IMR-90 (cell line): ENCODE data around the gene EHMT1. TPM values are rescaled to one million over a fixed set of nuclear protein-coding genes. Genes with fewer than 3 reads are reported as not detected.

Source experiments
- ATAC-seq: fragments of 200-7000 bp; cut with Tn5 transposase; 2 replicates; pipeline ENCODE4 v1.9.1; 2020; ENCODE audit warnings: low read depth, mild to moderate bottlenecking, moderate library complexity
- BruUV-seq: library from RNA; stranded (reverse); fragments of 400-500 nt; replicated peaks from 2 replicates; lab custom pipeline; 2021; lab: Mats Ljungman, UMichigan
- CTCF ChIA-PET: fragments of 300-600 bp; formaldehyde crosslinking; extraction: SDS; loops from one replicate; lab custom pipeline; 2021; ENCODE audit warnings: antibody characterized with exemption; lab: Yijun Ruan, JAX
- POLR2A ChIA-PET: fragments of 300-600 bp; sonication (Branson Sonifier 250); formaldehyde crosslinking; loops from one replicate; lab custom pipeline; 2022; ENCODE audit warnings: antibody characterized with exemption; ENCODE audit not compliant: unreplicated experiment; lab: Charles Lee
- DNase-seq: peaks from one replicate; pipeline ENCODE4 v3.0.0; 2013
- H2AFZ ChIP-seq: replicated peaks from 2 replicates; pipeline ENCODE3; 2013; ENCODE audit warnings: low read length, mild to moderate bottlenecking; ENCODE audit not compliant: poor library complexity
- H2AK5ac ChIP-seq: 2 replicates; pipeline ENCODE4 v1.6.1; 2013; ENCODE audit warnings: low read depth, low read length, inconsistent platforms
- H2AK9ac ChIP-seq: replicated peaks from 2 replicates; pipeline ENCODE3; 2013; ENCODE audit warnings: mild to moderate bottlenecking, low read depth, low read length, moderate library complexity; ENCODE audit not compliant: poor library complexity
- H2BK120ac ChIP-seq: 2 replicates; pipeline ENCODE4 v1.6.1; 2013; ENCODE audit warnings: low read depth, low read length, inconsistent platforms
- H2BK15ac ChIP-seq: 3 replicates; pipeline ENCODE4 v1.6.1; 2013; ENCODE audit warnings: low read depth, low read length, inconsistent platforms
- H2BK20ac ChIP-seq: 2 replicates; pipeline ENCODE4 v1.6.1; 2013; ENCODE audit warnings: low read depth, mild to moderate bottlenecking, inconsistent platforms, low read length, moderate library complexity
- H2BK5ac ChIP-seq: 2 replicates; pipeline ENCODE4 v1.6.1; 2013; ENCODE audit warnings: mild to moderate bottlenecking, low read depth, low read length, inconsistent platforms; ENCODE audit not compliant: poor library complexity, severe bottlenecking
- H3K14ac ChIP-seq: replicated peaks from 2 replicates; pipeline ENCODE4 v1.6.1; 2013; ENCODE audit warnings: low read depth, low read length, inconsistent platforms
- H3K18ac ChIP-seq: 2 replicates; pipeline ENCODE4 v1.6.1; 2013; ENCODE audit warnings: low read depth, low read length, control low read depth
- H3K23ac ChIP-seq: 2 replicates; pipeline ENCODE4 v1.6.1; 2013; ENCODE audit warnings: low read depth, low read length, inconsistent platforms
- H3K27ac ChIP-seq: 2 replicates; pipeline ENCODE4 v1.5.1; 2013; ENCODE audit warnings: mild to moderate bottlenecking, control low read depth, low read length; ENCODE audit not compliant: insufficient read depth
- H3K27me3 ChIP-seq: 2 replicates; pipeline ENCODE4 v1.6.1; 2013; ENCODE audit warnings: low read length; ENCODE audit not compliant: control insufficient read depth, insufficient read depth
- H3K36me3 ChIP-seq: 2 replicates; pipeline ENCODE4 v1.6.1; 2013; ENCODE audit warnings: low read length, mixed read lengths; ENCODE audit not compliant: control insufficient read depth, insufficient read depth
- H3K4ac ChIP-seq: 2 replicates; pipeline ENCODE4 v1.6.1; 2013; ENCODE audit warnings: low read depth, low read length, inconsistent platforms
- H3K4me1 ChIP-seq: 2 replicates; pipeline ENCODE4 v1.6.1; 2013; ENCODE audit warnings: low read length, mixed read lengths; ENCODE audit not compliant: control insufficient read depth, insufficient read depth
- H3K4me2 ChIP-seq: 2 replicates; pipeline ENCODE4 v1.6.1; 2013; ENCODE audit warnings: low read depth, mild to moderate bottlenecking, control low read depth, low read length, moderate library complexity
- H3K4me3 ChIP-seq: 2 replicates; pipeline ENCODE4 v1.5.1; 2013; ENCODE audit warnings: low read depth, mild to moderate bottlenecking, control low read depth, low read length, moderate library complexity; ENCODE audit not compliant: insufficient read depth
- H3K56ac ChIP-seq: 2 replicates; pipeline ENCODE4 v1.6.1; 2013; ENCODE audit warnings: low read length, inconsistent platforms; ENCODE audit not compliant: insufficient read depth; ENCODE audit errors: extremely low read depth
- H3K79me1 ChIP-seq, 2 experiments: 2 replicates each; pipeline ENCODE4 v1.6.1; 2013; ENCODE audit warnings: low read length in 2 of 2, inconsistent platforms in 1 of 2, low read depth in 1 of 2
- H3K9ac ChIP-seq: 2 replicates; pipeline ENCODE4 v1.6.1; 2013; ENCODE audit warnings: low read depth, low read length, control low read depth
- H3K9me1 ChIP-seq: 2 replicates; pipeline ENCODE4 v1.6.1; 2013; ENCODE audit warnings: low read length, inconsistent platforms; ENCODE audit not compliant: insufficient read depth
- H3K9me3 ChIP-seq: 2 replicates; pipeline ENCODE4 v1.6.1; 2013; ENCODE audit warnings: low read length; ENCODE audit not compliant: control insufficient read depth, insufficient read depth
- H4K20me1 ChIP-seq: 2 replicates; pipeline ENCODE4 v1.6.1; 2013; ENCODE audit warnings: low read length, inconsistent platforms; ENCODE audit not compliant: insufficient read depth
- H4K5ac ChIP-seq: 2 replicates; pipeline ENCODE4 v1.6.1; 2013; ENCODE audit warnings: mild to moderate bottlenecking, low read depth, low read length, control low read depth
- H4K8ac ChIP-seq, 2 experiments: 2 replicates each; pipeline ENCODE4 v1.6.1; 2013; ENCODE audit warnings: low read depth in 2 of 2, low read length in 2 of 2, control low read depth in 1 of 2, inconsistent platforms in 1 of 2
- H4K91ac ChIP-seq: 2 replicates; pipeline ENCODE4 v1.6.1; 2013; ENCODE audit warnings: low read depth, low read length, inconsistent platforms; ENCODE audit not compliant: insufficient read depth
- BHLHE40 ChIP-seq: fragments of 150-350 bp; IDR thresholded peaks from 2 replicates; pipeline ENCODE4 v1.6.1; 2016; ENCODE audit warnings: mild to moderate bottlenecking, low read depth, low read length
- MAFK ChIP-seq: IDR thresholded peaks from 2 replicates; pipeline ENCODE4 v1.6.1; 2012; ENCODE audit warnings: low read depth, low read length, improper control_type of control experiment
- MAZ ChIP-seq: IDR thresholded peaks from 2 replicates; pipeline ENCODE4 v1.6.1; 2012; ENCODE audit warnings: low read depth, mild to moderate bottlenecking, low read length, improper control_type of control experiment, moderate library complexity, borderline replicate concordance
- RCOR1 ChIP-seq: IDR thresholded peaks from 2 replicates; pipeline ENCODE4 v1.6.1; 2012; ENCODE audit warnings: mild to moderate bottlenecking, low read length, improper control_type of control experiment; ENCODE audit not compliant: insufficient replicate concordance
- SMC3 ChIP-seq: fragments of 150-350 bp; IDR thresholded peaks from 2 replicates; pipeline ENCODE4 v1.6.1; 2016; ENCODE audit warnings: low read depth, mild to moderate bottlenecking, antibody characterized with exemption, low read length, moderate library complexity
- WGBS, 2 experiments: methylation state at CpG; one replicate each; pipeline versions ENCODE4 v1.1.5 to v1.1.7; 2013; ENCODE audit warnings: missing lambda C conversion rate in 2 of 2; ENCODE audit not compliant: insufficient read length in 1 of 2; ENCODE audit errors: extremely low coverage in 2 of 2; 5-methylcytosine and 5-hydroxymethylcytosine counted together
- dilution Hi-C: fragments of 300-500 bp; cut with HindIII; formaldehyde crosslinking; loops from one replicate; pipeline ENCODE4 v1.14.3; 2018; ENCODE audit warnings: low sequenced_read_pairs; ENCODE audit not compliant: unreplicated experiment
- in situ Hi-C: fragments of 300-500 bp; cut with MboI; formaldehyde crosslinking; loops from 3 replicates; pipeline ENCODE4 v1.14.3; 2019; ENCODE audit warnings: low sequenced_read_pairs, inconsistent platforms, mixed read lengths
- intact Hi-C: fragments of 100-400 bp; cut with micrococcal nuclease; formaldehyde crosslinking; loops from 2 replicates; pipeline ENCODE4 v1.10.0; 2022
- polyA plus RNA-seq, 3 experiments: library from polyadenylated mRNA; depleted of rRNA; stranded (reverse); fragments of >200 nt; gene quantifications; 2 replicates each; pipeline ENCODE4 v1.2.3, GENCODE V29; 2012; ENCODE audit warnings: low replicate concordance in 1 of 3
- total RNA-seq: library from RNA; depleted of rRNA; stranded (reverse); fragments of >200 nt; gene quantifications from 2 replicates; pipeline ENCODE4 v1.2.3, GENCODE V29; 2012

EHMT1 gene
- total and polyA plus RNA-seq, 2 of the 4 experiments (the other 2 are of a cell fraction) = 32.8 to 35.1 TPM

DNA sequence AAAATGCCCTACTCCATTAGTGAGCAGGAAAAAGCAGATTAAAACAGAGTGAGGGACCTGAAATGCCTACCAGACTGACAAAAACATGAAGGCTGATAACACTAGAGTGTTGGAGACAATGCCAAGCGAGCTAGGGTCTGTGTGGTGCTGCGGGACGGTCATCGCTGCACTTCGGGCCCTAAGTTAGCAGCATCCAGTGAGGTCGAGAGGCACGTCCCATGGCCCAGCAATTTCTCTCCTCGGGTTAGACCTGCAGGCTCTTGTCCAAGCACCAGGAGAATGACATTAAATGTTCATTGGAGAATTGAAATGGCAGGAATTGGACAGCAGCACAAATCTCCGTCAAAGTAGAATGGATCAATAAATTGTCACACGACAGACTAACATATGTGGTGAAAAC, 253.5 kb downstream of the EHMT1 start:
- dilution Hi-C loops (no loop called here), intact Hi-C loops (no loop called here), in situ Hi-C loops (no loop called here)
- H2BK120ac ChIP-seq = no peak overlapping the region
- peaks cover 14% of the 10 kb centered on the region for H3K9me3 ChIP-seq
- no peaks in the 10 kb centered on the region for H3K4me1 ChIP-seq
- H2BK5ac ChIP-seq = no peak overlapping the region
- BruUV-seq = no TSS peak
- H4K8ac ChIP-seq = no peak overlapping the region
- no peaks in the 10 kb centered on the region for H3K79me1 ChIP-seq
- H3K4me3 ChIP-seq = no peak overlapping the region
- no peak overlapping the region for H2BK20ac ChIP-seq
- no peaks in the 10 kb centered on the region; the same call in 1 of the 2 replicates for H3K27me3 ChIP-seq
- no peak overlapping the region for H3K4ac ChIP-seq
- H3K9me1 ChIP-seq = no peaks in the 10 kb centered on the region
- H3K27ac ChIP-seq = no peak overlapping the region
- H3K36me3 ChIP-seq = no peaks in the 10 kb centered on the region
- H3K14ac ChIP-seq = no peak overlapping the region
- no peak overlapping the region for H2BK15ac ChIP-seq
- H2AFZ ChIP-seq = no peak overlapping the region
- no peak overlapping the region for H4K91ac ChIP-seq
- no peaks in the 10 kb centered on the region for H4K20me1 ChIP-seq
- H3K56ac ChIP-seq = no peak overlapping the region
- H3K9ac ChIP-seq = no peak overlapping the region
- TF ChIP-seq RCOR1 (no peak), SMC3 (no peak), MAZ (no peak), BHLHE40 (no peak), MAFK (no peak)
- CTCF ChIA-PET = no interaction called here
- H3K4me2 ChIP-seq = no peak overlapping the region
- no peak overlapping the region for H3K18ac ChIP-seq
- no peak overlapping the region for H4K5ac ChIP-seq
- DNase-seq (no peak), ATAC-seq (no peak)
- no peak overlapping the region for H3K23ac ChIP-seq
- 80% methylated on average over 1 of the region's 10 CpGs; no CpG with 5 or more reads in 1 of the 2 experiments for WGBS, 2 experiments
- no peak overlapping the region for H2AK9ac ChIP-seq
- POLR2A ChIA-PET = no interaction called here
- no peak overlapping the region for H2AK5ac ChIP-seq
